Transverse colon (tissue), 4 donors: Measurements from ENCODE around the gene DIPK1B. TPM values are rescaled to one million over a fixed set of nuclear protein-coding genes. Genes with fewer than 3 reads are reported as not detected.
A peak's percentile ranks its signal among the peaks of the same experiment; 100 is the strongest.

Experiments
- DNase-seq: peaks from one replicate; pipeline ENCODE4 v3.0.0-alpha.2; 2019
- H3K27ac ChIP-seq, 4 donors: fragments of 200-600 bp; sonication (generic); 2 replicates each; pipeline ENCODE4 v1.5.1; 2016 to 2018; ENCODE audit warnings: inconsistent platforms in 4 of 4
- H3K27me3 ChIP-seq: fragments of 200-600 bp; sonication (generic); 2 replicates; pipeline ENCODE4 v1.5.1; 2017; ENCODE audit warnings: inconsistent platforms
- H3K36me3 ChIP-seq, 4 donors: fragments of 200-600 bp; sonication (generic); 2 replicates each; pipeline ENCODE4 v1.5.1; 2017 to 2019; ENCODE audit warnings: inconsistent platforms in 4 of 4
- H3K4me1 ChIP-seq, 4 donors: fragments of 200-600 bp; sonication (generic); 2 replicates each; pipeline ENCODE4 v1.5.1; 2017 to 2020; ENCODE audit warnings: inconsistent platforms in 4 of 4
- H3K4me3 ChIP-seq, 4 donors: fragments of 200-600 bp; sonication (generic); 1 replicate in 1 of 4; 2 replicates in 3 of 4; pipeline versions ENCODE4 v1.5.1 to v1.6.1; 2017 to 2019; ENCODE audit warnings: inconsistent platforms in 4 of 4
- H3K9me3 ChIP-seq, 2 donors: fragments of 200-600 bp; sonication (generic); 2 replicates each; pipeline ENCODE4 v1.5.1; 2017 to 2019; ENCODE audit warnings: inconsistent platforms in 2 of 2
- CTCF ChIP-seq, 5 experiments: fragments of 200-600 bp in 3 of 5; fragments of 450-650 bp in 2 of 5; sonication (generic) in 3 of 5; IDR thresholded peaks; 1 replicate in 2 of 5; 2 replicates in 3 of 5; pipeline ENCODE4 v1.5.1; 2016 to 2017; ENCODE audit warnings: antibody characterized with exemption in 5 of 5, inconsistent platforms in 3 of 5, mild to moderate bottlenecking in 2 of 5, moderate library complexity in 1 of 5
- EP300 ChIP-seq: sonication (generic); formaldehyde crosslinking; IDR thresholded peaks from one replicate; pipeline ENCODE4 v1.6.1; 2017; ENCODE audit warnings: antibody characterized with exemption, low read depth
- POLR2A ChIP-seq: fragments of 450-650 bp; IDR thresholded peaks from one replicate; pipeline ENCODE4 v1.6.1; 2016; ENCODE audit warnings: antibody characterized with exemption, mild to moderate bottlenecking, moderate library complexity
- POLR2AphosphoS5 ChIP-seq, 3 donors: sonication (generic); formaldehyde crosslinking; IDR thresholded peaks; one replicate each; pipeline ENCODE4 v1.6.1; 2016; ENCODE audit warnings: antibody characterized with exemption in 3 of 3
- WGBS, 2 donors: methylation state at CpG; one replicate each; pipeline ENCODE4 v1.1.5; 2018; ENCODE audit warnings: low coverage in 1 of 2; 5-methylcytosine and 5-hydroxymethylcytosine counted together
- in situ Hi-C, 4 donors: fragments of 200-750 bp; cut with MboI; loops; one replicate each; pipeline versions ENCODE4 v1.15.0 to v1.15.1; 2017; ENCODE audit warnings: low sequenced_read_pairs in 3 of 4, low pct_ligation_motif_present in 1 of 4, low pct_unique_long_range_greater_than_20kb in 1 of 4
- intact Hi-C: fragments of 100-400 bp; cut with DNase I; formaldehyde crosslinking; loops from one replicate; pipeline ENCODE4 v1.15.1; 2023; ENCODE audit warnings: low total_unique reads
- total RNA-seq, 4 donors: library from RNA; depleted of rRNA; stranded (reverse); fragments of >200 nt; gene quantifications; one replicate each; pipeline ENCODE4 v1.1.0, GENCODE V29; 2016

The DIPK1B gene
- total RNA-seq, 4 donors from 2014 or later = 3.5 to 12.3 (median 3.9) TPM

- no peak overlapping the region for H3K4me3 ChIP-seq
- WGBS, 2 donors = 33 to 42% methylated on average over 2 to 32 of the region's 32 CpGs
- peaks cover 41 to 77% (median 61%) of the 10 kb centered on the region in 4 donors for H3K4me1 ChIP-seq
- no peaks in the 10 kb centered on the region for H3K9me3 ChIP-seq
- H3K27ac ChIP-seq = peak overlapping the region; percentile 70 to 85 (median 78)
- in situ Hi-C loops = no loop called here
- peaks cover 8% of the 10 kb centered on the region for H3K27me3 ChIP-seq
- TF ChIP-seq POLR2A (no peak), CTCF (IDR thresholded peaks at IDR 0.05) (peak; percentile 73 to 90 (median 76))
- intact Hi-C loops = no loop called here
- H3K36me3 ChIP-seq = no peaks in the 10 kb centered on the region
- DNase-seq = peak; percentile 80
Observed at GRCh38 chr9:136694163-136694871, 18.1 kb upstream of the DIPK1B start.

- no peak for DNase-seq
- H3K9me3 ChIP-seq = no peaks in the 10 kb centered on the region
- in situ Hi-C loops (no loop called here), intact Hi-C loops (no loop called here)
- H3K27ac ChIP-seq = peak overlapping the region; percentile 70 to 85 (median 78)
- WGBS, 2 donors = 68 to 80% methylated on average over 7 to 11 of the region's 11 CpGs
- H3K36me3 ChIP-seq = no peaks in the 10 kb centered on the region
- H3K27me3 ChIP-seq = peaks cover 13% of the 10 kb centered on the region
- no peak for TF ChIP-seq POLR2A
- no peak for TF ChIP-seq CTCF (IDR thresholded peaks at IDR 0.05)
- no peak for TF ChIP-seq EP300
- TF ChIP-seq POLR2AphosphoS5 (IDR thresholded peaks at IDR 0.05) = no peak
- peaks cover 41 to 73% (median 65%) of the 10 kb centered on the region in 4 donors for H3K4me1 ChIP-seq
- no peak overlapping the region for H3K4me3 ChIP-seq
Observed at GRCh38 chr9:136694872-136695247, 17.5 kb upstream of the DIPK1B start.

GRCh38 chr9:136695435-136695895 lies 16.9 kb upstream of the DIPK1B start:
- Histone ChIP-seq H3K27ac (peak overlapping the region; percentile 70 to 85 (median 78)), H3K27me3 (peaks cover 19% of the 10 kb centered on the region), H3K36me3 (no peaks in the 10 kb centered on the region), H3K4me1 (peaks cover 39 to 70% (median 64%) of the 10 kb centered on the region in 4 donors), H3K4me3 (no peak overlapping the region), H3K9me3 (no peaks in the 10 kb centered on the region)
- WGBS, 2 donors = 48% methylated on average over 10 of the region's 10 CpGs; no CpG with 5 or more reads in 1 of the 2 donors
- TF ChIP-seq CTCF (IDR thresholded peaks at IDR 0.05) (no peak), POLR2AphosphoS5 (IDR thresholded peaks at IDR 0.05) (peak in 2 of 3 donors; percentile 35 to 39)
- DNase-seq = peak; percentile 81
- in situ Hi-C loops = no loop called here
- intact Hi-C loops = no loop called here

GRCh38 chr9:136695955-136696354 lies 16.4 kb upstream of the DIPK1B start:
- H3K4me3 ChIP-seq = no peak overlapping the region
- H3K36me3 ChIP-seq = no peaks in the 10 kb centered on the region
- TF ChIP-seq POLR2A (no peak), POLR2AphosphoS5 (IDR thresholded peaks at IDR 0.05) (no peak), CTCF (IDR thresholded peaks at IDR 0.05) (no peak), EP300 (no peak)
- H3K27me3 ChIP-seq = peaks cover 24% of the 10 kb centered on the region
- WGBS, 2 donors = 62% methylated on average over 18 of the region's 23 CpGs; no CpG with 5 or more reads in 1 of the 2 donors
- DNase-seq = peak; percentile 42
- intact Hi-C loops (no loop called here), in situ Hi-C loops (no loop called here)
- peak overlapping the region; percentile 70 to 85 (median 78) for H3K27ac ChIP-seq
- no peaks in the 10 kb centered on the region for H3K9me3 ChIP-seq
- peaks cover 34 to 68% (median 64%) of the 10 kb centered on the region in 4 donors for H3K4me1 ChIP-seq
